ENCODE results near the gene ZMYND11. TPM values are rescaled to one million over a fixed set of nuclear protein-coding genes. Genes with fewer than 3 reads are reported as not detected.

The ZMYND11 gene
- total RNA-seq, 1 donor from 2014 or later = 69.2 TPM

GRCh38 chr10:176677-177076, 41.4 kb downstream of the ZMYND11 start:
- no peak for DNase-seq (ENCODE audit: low spot score in 2 of 2, unreplicated experiment in 2 of 2)
- Mint-ChIP-seq H3K9me3 (peaks cover 15% of the 10 kb centered on the region), H3K36me3 (peaks cover 17% of the 10 kb centered on the region), H3K4me1 (no peaks in the 10 kb centered on the region), H3K27ac (no peak overlapping the region), H3K27me3 (ENCODE audit: low read depth) (no peaks in the 10 kb centered on the region), H3K4me3 (no peak overlapping the region)
- TF ChIP-seq CTCF (IDR thresholded peaks at IDR 0.05; ENCODE audit: unreplicated experiment) = no peak

- DNase-seq (ENCODE audit: low spot score in 2 of 2, unreplicated experiment in 2 of 2) = no peak
These were observed 43.0 kb downstream of the ZMYND11 start for GRCh38 chr10:178208-178607.

GRCh38 chr10:178723-179122, 43.5 kb downstream of the ZMYND11 start:
- Mint-ChIP-seq H3K4me1 (no peaks in the 10 kb centered on the region), H3K27ac (peak overlapping the region; percentile 54), H3K9me3 (peaks cover 11% of the 10 kb centered on the region), H3K4me3 (no peak overlapping the region), H3K27me3 (ENCODE audit: low read depth) (no peaks in the 10 kb centered on the region), H3K36me3 (peaks cover 21% of the 10 kb centered on the region)
- DNase-seq (ENCODE audit: low spot score in 2 of 2, unreplicated experiment in 2 of 2) = no peak
- no peak for TF ChIP-seq CTCF (IDR thresholded peaks at IDR 0.05; ENCODE audit: unreplicated experiment)

More at GRCh38 chr10:178208-178607, 43.0 kb downstream of the ZMYND11 start:
- H3K27ac Mint-ChIP-seq = no peak overlapping the region
- H3K9me3 Mint-ChIP-seq = peaks cover 6% of the 10 kb centered on the region
- H3K36me3 Mint-ChIP-seq = peaks cover 16% of the 10 kb centered on the region
- TF ChIP-seq CTCF (IDR thresholded peaks at IDR 0.05; ENCODE audit: unreplicated experiment) = no peak
- no peaks in the 10 kb centered on the region for H3K27me3 Mint-ChIP-seq (ENCODE audit: low read depth)
- no peaks in the 10 kb centered on the region for H3K4me1 Mint-ChIP-seq
- no peak overlapping the region for H3K4me3 Mint-ChIP-seq

- H3K4me1 Mint-ChIP-seq = no peaks in the 10 kb centered on the region
- H3K4me3 Mint-ChIP-seq = no peak overlapping the region
- no peaks in the 10 kb centered on the region for H3K27me3 Mint-ChIP-seq (ENCODE audit: low read depth)
- peaks cover 42% of the 10 kb centered on the region for H3K36me3 Mint-ChIP-seq
- TF ChIP-seq CTCF (IDR thresholded peaks at IDR 0.05; ENCODE audit: unreplicated experiment) = no peak
- H3K9me3 Mint-ChIP-seq = peaks cover 21% of the 10 kb centered on the region
- no peak for DNase-seq (ENCODE audit: low spot score in 2 of 2, unreplicated experiment in 2 of 2)
- H3K27ac Mint-ChIP-seq = no peak overlapping the region
These were observed 47.4 kb downstream of the ZMYND11 start for GRCh38 chr10:182441-183201.

GRCh38 chr10:184174-184573, 48.9 kb downstream of the ZMYND11 start:
- no peaks in the 10 kb centered on the region for H3K4me1 Mint-ChIP-seq
- TF ChIP-seq CTCF (IDR thresholded peaks at IDR 0.05; ENCODE audit: unreplicated experiment) = no peak
- H3K27me3 Mint-ChIP-seq (ENCODE audit: low read depth) = no peaks in the 10 kb centered on the region
- no peak overlapping the region for H3K4me3 Mint-ChIP-seq
- DNase-seq (ENCODE audit: low spot score in 2 of 2, unreplicated experiment in 2 of 2) = no peak
- H3K36me3 Mint-ChIP-seq = peaks cover 43% of the 10 kb centered on the region
- peaks cover 21% of the 10 kb centered on the region for H3K9me3 Mint-ChIP-seq
- no peak overlapping the region for H3K27ac Mint-ChIP-seq

Measured in mesothelial cell of epicardium (in vitro differentiated cells).